Rectal smooth muscle tissue (tissue), 1 donor: Measurements from ENCODE around the gene PTPRZ1.

ENCODE experiments used
- H3K27ac ChIP-seq: one replicate; pipeline ENCODE4 v1.7.0; 2013; ENCODE audit warnings: low read depth, low read length, inconsistent platforms
- H3K27me3 ChIP-seq: one replicate; pipeline ENCODE4 v1.7.0; 2013; ENCODE audit warnings: low read length; ENCODE audit not compliant: control insufficient read depth, insufficient read depth
- H3K36me3 ChIP-seq: one replicate; pipeline ENCODE4 v1.7.0; 2013; ENCODE audit warnings: low read length; ENCODE audit not compliant: control insufficient read depth, insufficient read depth
- H3K4me1 ChIP-seq: one replicate; pipeline ENCODE4 v1.7.0; 2013; ENCODE audit warnings: low read length; ENCODE audit not compliant: control insufficient read depth, insufficient read depth
- H3K4me3 ChIP-seq: one replicate; pipeline ENCODE4 v1.7.0; 2013; ENCODE audit warnings: low read length
- H3K9ac ChIP-seq: one replicate; pipeline ENCODE4 v1.7.0; 2013; ENCODE audit warnings: low read length

The PTPRZ1 gene

DNA sequence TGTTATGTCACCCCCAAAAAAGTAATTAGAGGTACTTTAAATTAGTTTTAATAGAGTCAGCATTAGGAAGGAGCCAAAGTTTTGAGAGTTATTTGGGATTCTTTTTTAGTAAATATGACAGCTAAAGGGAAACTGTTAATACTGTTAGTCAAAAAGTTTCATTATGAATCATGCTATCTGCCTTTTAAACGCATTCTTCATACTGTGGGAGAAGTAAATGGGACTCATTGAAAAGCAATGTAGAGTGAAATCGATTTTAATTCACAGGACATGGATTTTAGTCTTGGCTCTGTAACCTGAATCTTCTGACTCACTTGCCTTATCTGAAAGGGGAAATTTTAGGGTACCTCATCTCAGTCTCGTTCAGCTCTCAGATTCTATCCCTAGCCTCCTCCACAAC, 165.9 kb downstream of the PTPRZ1 start:
- Histone ChIP-seq H3K9ac (no peak overlapping the region), H3K36me3 (no peaks in the 10 kb centered on the region), H3K27ac (no peak overlapping the region), H3K27me3 (no peaks in the 10 kb centered on the region), H3K4me3 (no peak overlapping the region), H3K4me1 (no peaks in the 10 kb centered on the region)

DNA sequence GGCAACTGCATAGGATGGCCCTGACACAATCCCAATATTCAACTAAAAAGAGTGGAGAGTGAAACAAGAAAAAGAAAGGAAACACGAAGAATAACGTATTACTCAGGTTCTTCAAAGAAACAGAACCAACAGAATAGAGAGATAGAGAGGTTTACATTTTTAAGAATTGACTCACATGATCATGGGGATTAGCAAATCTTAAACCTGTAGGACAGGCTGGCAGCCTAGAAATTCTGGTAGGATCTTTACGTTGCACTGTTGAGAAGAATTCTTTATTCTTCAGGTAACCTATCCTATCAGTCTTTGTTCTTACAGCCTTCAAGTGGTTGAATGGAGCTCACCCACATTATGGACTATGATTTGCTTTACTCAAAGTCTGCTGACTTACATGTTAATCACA, 167.2 kb downstream of the PTPRZ1 start:
- no peaks in the 10 kb centered on the region for H3K36me3 ChIP-seq
- H3K9ac ChIP-seq, result no peak overlapping the region
- no peak overlapping the region for H3K27ac ChIP-seq
- H3K4me3 ChIP-seq, result no peak overlapping the region
- no peaks in the 10 kb centered on the region for H3K27me3 ChIP-seq
- H3K4me1 ChIP-seq, result no peaks in the 10 kb centered on the region

DNA sequence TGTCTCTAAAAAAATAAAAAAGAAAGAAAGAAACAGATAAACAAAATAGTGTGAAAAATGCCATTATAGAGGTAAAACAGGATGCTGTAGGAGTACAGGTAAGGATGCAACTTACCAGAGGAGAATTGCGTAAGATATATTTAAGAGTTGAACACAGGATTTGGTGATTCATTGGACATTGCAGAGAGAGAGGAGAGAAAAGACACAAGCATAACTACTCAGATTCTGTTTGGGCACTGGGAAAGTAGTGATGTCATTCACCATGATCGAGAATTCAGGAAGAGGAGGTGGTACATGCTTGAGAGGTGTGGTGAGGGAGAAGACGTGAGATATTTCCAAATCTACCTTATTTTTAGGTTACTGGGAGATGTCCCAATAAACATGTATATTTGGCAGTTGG, 173.4 kb downstream of the PTPRZ1 start:
- no peaks in the 10 kb centered on the region for H3K36me3 ChIP-seq
- no peaks in the 10 kb centered on the region for H3K4me1 ChIP-seq
- no peak overlapping the region for H3K9ac ChIP-seq
- no peaks in the 10 kb centered on the region for H3K27me3 ChIP-seq
- no peak overlapping the region for H3K4me3 ChIP-seq
- no peak overlapping the region for H3K27ac ChIP-seq

DNA sequence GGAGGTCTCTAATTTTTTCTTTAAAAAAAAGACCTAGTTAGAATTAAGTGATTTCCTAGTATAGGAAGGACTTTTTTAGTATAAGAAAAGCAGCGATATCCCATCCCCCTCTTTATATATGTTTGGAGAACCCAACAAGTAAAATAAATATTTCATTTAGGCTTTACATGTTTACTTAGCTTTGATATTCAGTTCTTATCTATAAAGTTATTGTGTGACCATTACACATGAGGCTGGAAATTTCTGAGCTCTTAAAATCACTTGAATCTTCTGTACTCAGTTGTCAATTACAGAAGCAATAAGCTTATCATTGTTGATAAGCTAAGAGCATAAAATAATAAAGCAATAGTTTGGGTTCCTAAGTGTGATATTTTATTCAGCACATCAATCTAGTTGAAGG, 181.4 kb downstream of the PTPRZ1 start:
- no peaks in the 10 kb centered on the region for H3K4me1 ChIP-seq
- no peaks in the 10 kb centered on the region for H3K36me3 ChIP-seq
- H3K27ac ChIP-seq, result no peak overlapping the region
- H3K27me3 ChIP-seq, result no peaks in the 10 kb centered on the region
- no peak overlapping the region for H3K9ac ChIP-seq
- H3K4me3 ChIP-seq, result no peak overlapping the region

DNA sequence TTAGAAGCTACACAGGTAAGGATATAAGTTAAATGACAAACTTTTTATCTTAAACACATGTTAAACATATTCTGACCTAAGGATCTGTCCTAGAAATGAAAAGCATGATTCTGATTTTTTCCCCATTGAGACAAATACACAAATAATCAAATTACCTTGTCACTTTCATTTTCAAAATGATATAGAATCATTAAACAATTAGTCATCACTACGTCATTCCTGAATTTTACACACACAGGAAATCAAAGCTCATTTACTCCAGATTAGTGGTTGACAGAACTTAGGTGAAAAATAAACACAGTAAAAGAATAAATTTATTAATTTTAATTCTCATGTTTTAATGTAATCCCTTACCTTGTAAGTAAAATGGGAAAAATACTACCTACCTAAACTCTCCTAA, 182.1 kb downstream of the PTPRZ1 start:
- Histone ChIP-seq H3K9ac (no peak overlapping the region), H3K27me3 (no peaks in the 10 kb centered on the region), H3K36me3 (no peaks in the 10 kb centered on the region), H3K4me3 (no peak overlapping the region), H3K4me1 (no peaks in the 10 kb centered on the region), H3K27ac (no peak overlapping the region)

DNA sequence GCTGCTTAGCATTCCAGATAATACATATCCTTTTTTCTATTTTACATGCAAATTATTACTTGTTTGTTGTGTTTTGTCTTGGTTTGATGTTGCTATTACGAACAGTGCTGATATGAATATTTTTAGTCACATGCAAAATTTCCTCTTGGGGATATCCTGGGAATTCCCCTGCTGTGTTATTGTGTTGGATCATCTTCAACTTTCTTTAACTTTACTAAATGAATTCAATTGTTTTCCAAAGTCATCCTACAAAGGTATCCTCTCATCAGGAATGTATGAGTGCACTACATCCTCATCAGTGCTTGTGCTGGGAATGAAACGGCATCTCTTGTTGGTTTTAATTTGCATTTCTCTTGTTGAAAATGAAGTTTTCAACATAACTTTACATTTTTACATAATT, 184.0 kb downstream of the PTPRZ1 start:
- Histone ChIP-seq H3K36me3 (no peaks in the 10 kb centered on the region), H3K4me1 (no peaks in the 10 kb centered on the region), H3K4me3 (no peak overlapping the region), H3K27me3 (no peaks in the 10 kb centered on the region), H3K9ac (no peak overlapping the region), H3K27ac (no peak overlapping the region)

DNA sequence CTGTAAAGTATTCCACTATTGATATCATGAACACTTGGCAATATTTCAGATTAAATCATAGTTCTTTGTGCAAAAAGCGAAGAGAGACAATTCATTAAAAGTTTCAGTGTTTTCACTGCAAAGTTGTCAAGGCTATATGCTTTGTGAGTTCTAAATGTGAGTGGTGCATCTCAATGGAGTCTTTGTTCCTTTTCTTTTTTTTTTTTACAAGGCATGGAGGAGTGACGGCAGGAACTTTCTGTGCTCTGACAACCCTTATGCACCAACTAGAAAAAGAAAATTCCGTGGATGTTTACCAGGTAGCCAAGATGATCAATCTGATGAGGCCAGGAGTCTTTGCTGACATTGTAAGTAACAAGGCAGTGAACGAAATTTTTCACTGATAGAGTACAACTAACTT, 186.6 kb downstream of the PTPRZ1 start:
- Histone ChIP-seq H3K9ac (no peak overlapping the region), H3K36me3 (no peaks in the 10 kb centered on the region), H3K27me3 (no peaks in the 10 kb centered on the region), H3K4me3 (no peak overlapping the region), H3K27ac (no peak overlapping the region), H3K4me1 (no peaks in the 10 kb centered on the region)

DNA sequence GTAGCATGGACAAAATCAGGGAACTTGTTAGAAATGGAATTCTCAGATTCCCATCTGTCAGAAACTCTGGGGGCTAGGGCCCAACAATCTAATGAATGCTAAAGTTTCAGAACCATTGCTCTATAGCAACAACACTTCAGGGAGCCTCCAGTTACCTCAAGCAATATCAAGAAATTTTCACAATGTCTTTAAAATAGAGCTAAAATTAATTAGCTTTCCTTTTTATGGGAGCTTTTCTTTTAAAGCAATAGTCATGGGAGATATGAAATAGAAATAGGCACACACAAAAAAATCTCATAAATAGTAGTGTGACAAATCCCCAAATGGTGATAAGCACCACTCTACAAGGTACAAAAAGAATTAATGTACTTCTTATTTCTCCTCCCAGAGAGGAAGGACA, 190.2 kb downstream of the PTPRZ1 start:
- Histone ChIP-seq H3K9ac (no peak overlapping the region), H3K27me3 (no peaks in the 10 kb centered on the region), H3K4me3 (no peak overlapping the region), H3K27ac (no peak overlapping the region), H3K4me1 (no peaks in the 10 kb centered on the region), H3K36me3 (no peaks in the 10 kb centered on the region)

DNA sequence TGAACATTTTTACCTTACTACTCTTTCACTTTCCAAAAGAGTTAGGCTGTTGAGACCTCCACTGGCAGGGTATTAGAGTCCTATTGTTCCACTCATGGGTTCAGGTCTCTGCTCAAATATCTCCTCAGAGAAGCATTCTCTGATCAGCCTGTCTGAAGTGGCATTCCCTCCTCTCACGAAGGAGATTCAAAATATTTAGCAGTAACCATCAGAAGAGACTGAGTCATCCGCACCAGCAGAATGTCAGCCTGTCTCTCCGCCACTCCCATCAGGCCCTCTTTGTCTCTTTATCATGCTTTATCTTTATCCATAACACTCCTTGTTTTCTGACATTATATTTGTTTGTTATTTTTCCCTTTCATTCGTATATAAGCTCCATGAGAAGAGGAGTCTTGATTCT, 192.0 kb downstream of the PTPRZ1 start:
- H3K9ac ChIP-seq, result no peak overlapping the region
- no peaks in the 10 kb centered on the region for H3K4me1 ChIP-seq

DNA sequence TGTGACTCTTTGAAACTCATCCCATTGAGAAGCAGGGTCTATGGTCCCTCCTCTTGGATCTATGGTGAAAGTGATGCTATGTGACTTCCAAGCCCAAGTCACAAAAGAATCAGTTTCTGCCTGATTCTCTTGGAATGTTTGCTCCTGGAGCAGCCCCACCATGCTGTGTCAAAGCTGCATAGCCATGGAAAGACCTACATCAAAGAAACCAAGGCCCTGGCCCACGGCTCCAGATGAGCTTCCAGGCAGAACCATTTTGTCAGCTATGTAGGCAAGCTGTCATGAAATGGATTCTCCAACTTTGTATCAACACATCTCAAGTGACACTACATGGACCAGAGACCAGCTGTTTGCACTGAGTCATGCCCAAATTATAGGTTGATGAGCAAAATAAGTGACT, 194.1 kb downstream of the PTPRZ1 start:
- Histone ChIP-seq H3K27ac (no peak overlapping the region), H3K27me3 (no peaks in the 10 kb centered on the region), H3K9ac (no peak overlapping the region), H3K4me3 (no peak overlapping the region), H3K36me3 (no peaks in the 10 kb centered on the region), H3K4me1 (no peaks in the 10 kb centered on the region)

More for the DNA sequence above, 192.0 kb downstream of the PTPRZ1 start:
- no peak overlapping the region for H3K27ac ChIP-seq
- no peaks in the 10 kb centered on the region for H3K36me3 ChIP-seq
- no peaks in the 10 kb centered on the region for H3K27me3 ChIP-seq
- no peak overlapping the region for H3K4me3 ChIP-seq

DNA sequence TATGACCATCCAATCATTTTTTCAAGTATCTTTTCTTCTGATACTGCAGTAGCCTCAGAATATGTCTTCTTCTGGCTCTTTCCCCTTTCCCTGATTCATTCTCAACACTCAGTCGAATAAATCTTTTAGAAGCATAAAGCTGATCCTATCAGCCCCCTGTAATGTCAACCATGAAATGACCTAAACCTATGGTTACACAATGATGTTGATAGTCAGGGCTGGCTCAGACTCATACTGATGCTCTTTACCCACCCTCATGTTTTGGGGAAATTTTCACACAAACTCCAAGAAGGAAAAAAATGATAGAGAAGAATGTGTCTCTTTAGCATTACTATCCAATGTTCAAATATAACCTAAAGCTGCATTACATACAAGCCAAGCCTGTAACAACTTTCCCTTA, 195.1 kb downstream of the PTPRZ1 start:
- H3K27me3 ChIP-seq, result no peaks in the 10 kb centered on the region
- no peak overlapping the region for H3K27ac ChIP-seq
- no peak overlapping the region for H3K9ac ChIP-seq
- H3K4me3 ChIP-seq, result no peak overlapping the region
- H3K4me1 ChIP-seq, result no peaks in the 10 kb centered on the region
- no peaks in the 10 kb centered on the region for H3K36me3 ChIP-seq

DNA sequence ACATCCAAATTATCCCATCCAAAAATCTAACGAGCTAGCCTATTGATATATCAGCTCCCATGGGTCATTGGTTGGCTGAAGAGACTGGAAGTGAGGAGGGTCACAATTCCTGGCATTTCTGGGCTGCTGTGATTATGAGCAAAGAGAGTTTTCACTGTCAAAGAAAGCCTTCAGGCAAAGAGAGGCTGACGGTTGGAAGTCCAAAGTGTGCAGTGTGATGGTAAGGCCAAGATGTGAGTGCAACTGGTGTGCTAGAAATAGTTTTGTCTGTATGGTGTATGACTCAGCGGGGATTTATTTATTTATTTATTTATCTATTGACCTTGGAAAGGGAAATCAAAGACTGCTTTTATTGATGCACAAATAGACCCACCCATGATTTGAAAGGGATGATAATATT, 196.0 kb downstream of the PTPRZ1 start:
- H3K27me3 ChIP-seq, result no peaks in the 10 kb centered on the region
- no peaks in the 10 kb centered on the region for H3K36me3 ChIP-seq
- H3K27ac ChIP-seq, result no peak overlapping the region
- H3K4me1 ChIP-seq, result no peaks in the 10 kb centered on the region
- H3K9ac ChIP-seq, result no peak overlapping the region
- H3K4me3 ChIP-seq, result no peak overlapping the region

DNA sequence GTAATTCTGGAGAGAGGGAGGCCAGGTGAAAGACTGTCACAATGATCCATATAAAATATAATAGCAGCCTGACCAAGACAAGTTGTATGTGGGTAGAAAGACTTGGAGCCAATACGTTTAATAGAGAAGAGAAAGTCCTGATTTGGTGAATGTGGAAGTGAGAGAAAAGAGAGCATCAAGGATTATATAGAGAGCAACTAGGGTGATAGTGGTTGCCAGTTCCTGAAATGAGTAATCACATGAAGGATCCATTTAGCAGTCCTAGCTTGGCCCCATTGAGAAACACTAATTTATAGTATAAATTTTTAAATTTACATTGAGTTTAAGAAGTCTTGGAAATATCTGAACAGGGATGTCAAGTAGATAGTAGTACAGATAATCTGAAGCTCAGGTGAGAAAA, 197.1 kb downstream of the PTPRZ1 start:
- Histone ChIP-seq H3K27me3 (no peaks in the 10 kb centered on the region), H3K9ac (no peak overlapping the region), H3K4me3 (no peak overlapping the region), H3K36me3 (no peaks in the 10 kb centered on the region), H3K27ac (no peak overlapping the region), H3K4me1 (no peaks in the 10 kb centered on the region)

DNA sequence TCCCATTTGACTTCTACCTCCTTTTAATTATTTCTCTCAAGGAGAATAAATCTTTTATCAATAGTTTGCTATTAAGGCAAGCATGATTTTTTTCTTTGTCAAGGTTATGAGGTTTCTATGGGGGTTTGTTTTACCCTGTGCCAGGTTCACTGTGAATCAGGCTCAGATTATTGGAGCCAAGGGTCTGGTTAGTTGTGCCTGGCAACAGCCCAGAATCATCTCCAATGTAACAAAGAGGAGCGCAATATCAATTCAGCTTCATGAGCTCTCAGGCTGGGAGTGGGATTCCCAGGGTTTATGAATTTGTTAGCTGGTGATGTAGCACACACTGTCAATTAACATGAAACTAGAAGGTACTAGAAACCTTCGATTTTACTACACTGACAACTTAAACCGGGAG, 197.9 kb downstream of the PTPRZ1 start:
- no peak overlapping the region for H3K4me3 ChIP-seq
- no peak overlapping the region for H3K9ac ChIP-seq
- no peaks in the 10 kb centered on the region for H3K27me3 ChIP-seq
- no peak overlapping the region for H3K27ac ChIP-seq
- no peaks in the 10 kb centered on the region for H3K36me3 ChIP-seq
- no peaks in the 10 kb centered on the region for H3K4me1 ChIP-seq
